Stomach (tissue), 4 donors: ENCODE results near the gene GNAI1.

Experiments used
- EP300 ChIP-seq: sonication (generic); formaldehyde crosslinking; IDR thresholded peaks from one replicate; pipeline ENCODE4 v1.6.1; 2017; ENCODE audit warnings: antibody characterized with exemption
- POLR2A ChIP-seq, 4 donors: fragments of 450-650 bp; IDR thresholded peaks; one replicate each; pipeline ENCODE4 v1.6.1; 2016; ENCODE audit warnings: antibody characterized with exemption in 4 of 4, control low read depth in 2 of 4, mild to moderate bottlenecking in 1 of 4, moderate library complexity in 1 of 4
- POLR2AphosphoS5 ChIP-seq, 3 donors: sonication (generic); formaldehyde crosslinking; IDR thresholded peaks; one replicate each; pipeline ENCODE4 v1.6.1; 2016; ENCODE audit warnings: antibody characterized with exemption in 3 of 3
- TF ChIP-seq, protein P1 (sequence below), 7 experiments: fragments of 450-650 bp in 4 of 7; fragments of 200-600 bp in 3 of 7; sonication (generic) in 3 of 7; IDR thresholded peaks; one replicate each; pipeline ENCODE4 v1.5.1; 2016 to 2019; ENCODE audit warnings: antibody characterized with exemption in 7 of 7, control low read depth in 2 of 7, mild to moderate bottlenecking in 1 of 7

DNA sequence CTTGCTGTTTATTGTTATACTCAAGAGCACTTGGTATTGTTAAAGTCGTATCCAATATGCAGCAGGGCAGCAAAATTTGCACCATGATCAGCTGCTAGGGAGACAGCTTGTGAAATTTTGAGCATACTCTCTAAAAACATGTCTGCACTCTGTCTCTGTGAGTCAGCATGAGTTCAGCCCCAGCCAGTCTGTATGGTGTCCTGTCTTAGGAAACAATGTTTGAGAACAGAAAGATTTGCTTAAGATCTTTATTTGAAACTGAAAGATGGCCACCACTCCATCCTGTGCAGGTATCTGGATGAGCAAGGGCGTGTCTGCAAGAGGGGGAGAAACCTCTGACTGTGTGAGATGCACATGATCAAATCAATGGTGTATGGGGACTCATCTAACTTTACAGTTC lies 97.1 kb downstream of the GNAI1 start:
- TF ChIP-seq, protein P1, sequence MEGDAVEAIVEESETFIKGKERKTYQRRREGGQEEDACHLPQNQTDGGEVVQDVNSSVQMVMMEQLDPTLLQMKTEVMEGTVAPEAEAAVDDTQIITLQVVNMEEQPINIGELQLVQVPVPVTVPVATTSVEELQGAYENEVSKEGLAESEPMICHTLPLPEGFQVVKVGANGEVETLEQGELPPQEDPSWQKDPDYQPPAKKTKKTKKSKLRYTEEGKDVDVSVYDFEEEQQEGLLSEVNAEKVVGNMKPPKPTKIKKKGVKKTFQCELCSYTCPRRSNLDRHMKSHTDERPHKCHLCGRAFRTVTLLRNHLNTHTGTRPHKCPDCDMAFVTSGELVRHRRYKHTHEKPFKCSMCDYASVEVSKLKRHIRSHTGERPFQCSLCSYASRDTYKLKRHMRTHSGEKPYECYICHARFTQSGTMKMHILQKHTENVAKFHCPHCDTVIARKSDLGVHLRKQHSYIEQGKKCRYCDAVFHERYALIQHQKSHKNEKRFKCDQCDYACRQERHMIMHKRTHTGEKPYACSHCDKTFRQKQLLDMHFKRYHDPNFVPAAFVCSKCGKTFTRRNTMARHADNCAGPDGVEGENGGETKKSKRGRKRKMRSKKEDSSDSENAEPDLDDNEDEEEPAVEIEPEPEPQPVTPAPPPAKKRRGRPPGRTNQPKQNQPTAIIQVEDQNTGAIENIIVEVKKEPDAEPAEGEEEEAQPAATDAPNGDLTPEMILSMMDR (IDR thresholded peaks at IDR 0.05) = no peak
- TF ChIP-seq POLR2AphosphoS5 (IDR thresholded peaks at IDR 0.05) (no peak), POLR2A (IDR thresholded peaks at IDR 0.05) (no peak), EP300 (no peak)
